ENCODE data around the gene EYS. TPM values are rescaled to one million over a fixed set of nuclear protein-coding genes. Genes with fewer than 3 reads are reported as not detected.

EYS gene
- total RNA-seq, 3 donors from 2014 or later = 0.16 to 0.61 (median 0.60) TPM

DNA sequence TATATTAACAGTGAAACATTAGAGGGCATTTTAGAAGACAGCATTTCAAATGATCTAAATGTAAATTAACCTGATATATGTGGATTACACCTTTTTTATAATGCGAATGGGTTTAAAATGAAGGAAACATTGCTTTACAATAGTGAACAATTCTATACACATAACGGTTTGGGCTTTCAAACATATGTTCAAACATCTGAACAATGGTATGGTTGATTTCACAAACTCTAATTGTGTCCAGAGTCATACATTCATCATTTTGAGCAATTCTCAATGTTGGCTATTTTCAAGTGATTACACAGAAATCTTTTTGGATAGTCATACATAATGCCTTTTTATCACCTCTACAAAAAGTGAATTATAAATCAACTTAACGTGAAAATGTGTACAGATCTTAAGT, 1493.3 kb downstream of the EYS start:
- Histone ChIP-seq H3K4me1 (ENCODE audit: low read depth) (no peaks in the 10 kb centered on the region), H3K4me3 (no peak overlapping the region), H3K9me3 (no peaks in the 10 kb centered on the region), H3K36me3 (ENCODE audit: low read depth) (no peaks in the 10 kb centered on the region)
- TF ChIP-seq, protein P1, sequence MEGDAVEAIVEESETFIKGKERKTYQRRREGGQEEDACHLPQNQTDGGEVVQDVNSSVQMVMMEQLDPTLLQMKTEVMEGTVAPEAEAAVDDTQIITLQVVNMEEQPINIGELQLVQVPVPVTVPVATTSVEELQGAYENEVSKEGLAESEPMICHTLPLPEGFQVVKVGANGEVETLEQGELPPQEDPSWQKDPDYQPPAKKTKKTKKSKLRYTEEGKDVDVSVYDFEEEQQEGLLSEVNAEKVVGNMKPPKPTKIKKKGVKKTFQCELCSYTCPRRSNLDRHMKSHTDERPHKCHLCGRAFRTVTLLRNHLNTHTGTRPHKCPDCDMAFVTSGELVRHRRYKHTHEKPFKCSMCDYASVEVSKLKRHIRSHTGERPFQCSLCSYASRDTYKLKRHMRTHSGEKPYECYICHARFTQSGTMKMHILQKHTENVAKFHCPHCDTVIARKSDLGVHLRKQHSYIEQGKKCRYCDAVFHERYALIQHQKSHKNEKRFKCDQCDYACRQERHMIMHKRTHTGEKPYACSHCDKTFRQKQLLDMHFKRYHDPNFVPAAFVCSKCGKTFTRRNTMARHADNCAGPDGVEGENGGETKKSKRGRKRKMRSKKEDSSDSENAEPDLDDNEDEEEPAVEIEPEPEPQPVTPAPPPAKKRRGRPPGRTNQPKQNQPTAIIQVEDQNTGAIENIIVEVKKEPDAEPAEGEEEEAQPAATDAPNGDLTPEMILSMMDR (IDR thresholded peaks at IDR 0.05) = no peak
- intact Hi-C loops (cut with DNase I, micrococcal nuclease) = no loop called here
- ATAC-seq = no peak
- no peak for DNase-seq

DNA sequence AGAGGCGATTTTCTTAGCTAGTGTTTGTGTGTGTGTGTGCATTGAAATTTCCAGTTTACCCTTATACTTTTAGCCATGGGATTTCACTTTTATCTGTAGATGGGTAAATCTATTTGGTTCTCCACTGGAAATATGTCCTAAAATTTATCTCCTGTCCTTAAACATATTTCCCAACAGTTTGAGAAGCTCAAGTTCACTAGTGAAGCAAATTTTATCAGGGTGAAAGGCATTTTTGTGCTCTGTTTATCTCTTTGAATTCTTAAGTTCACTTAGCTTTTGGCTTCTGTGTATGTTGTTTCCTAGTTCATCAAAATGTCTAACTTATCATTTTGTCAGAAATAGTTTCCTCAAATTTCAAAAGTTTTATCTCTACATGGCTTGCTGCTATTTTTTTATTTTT, 1509.8 kb downstream of the EYS start:
- Histone ChIP-seq H3K4me1 (ENCODE audit: low read depth) (no peaks in the 10 kb centered on the region), H3K9me3 (no peaks in the 10 kb centered on the region), H3K36me3 (ENCODE audit: low read depth) (no peaks in the 10 kb centered on the region), H3K4me3 (no peak overlapping the region)
- DNase-seq (no peak), ATAC-seq (no peak)
- intact Hi-C loops (cut with DNase I, micrococcal nuclease) = no loop called here
- TF ChIP-seq, protein P1 (IDR thresholded peaks at IDR 0.05) = no peak

DNA sequence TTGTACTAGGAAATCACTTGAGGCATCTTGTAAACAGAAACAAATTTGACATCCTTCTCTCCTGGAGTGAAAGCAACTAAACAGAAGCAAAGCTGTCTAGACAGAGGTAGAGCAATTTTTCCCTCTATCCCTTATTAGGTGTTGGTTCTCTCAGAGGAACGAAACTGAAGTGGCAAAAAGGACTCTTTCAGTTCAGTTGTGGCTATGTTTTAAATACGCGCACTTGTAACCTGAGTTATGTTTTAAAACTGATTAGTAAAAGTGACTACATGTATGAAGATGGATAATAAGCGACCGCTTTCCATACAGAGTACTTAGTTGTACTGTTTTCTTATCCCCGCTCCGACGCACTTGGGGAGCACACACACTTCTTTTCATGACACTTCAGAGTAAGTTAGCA, 1520.4 kb downstream of the EYS start:
- H3K9me3 ChIP-seq = no peaks in the 10 kb centered on the region
- no peaks in the 10 kb centered on the region for H3K4me1 ChIP-seq (ENCODE audit: low read depth)
- no peaks in the 10 kb centered on the region for H3K36me3 ChIP-seq (ENCODE audit: low read depth)
- no peak overlapping the region for H3K4me3 ChIP-seq
- intact Hi-C loops (cut with DNase I, micrococcal nuclease) = no loop called here
- TF ChIP-seq, protein P1 (IDR thresholded peaks at IDR 0.05) = no peak
- ATAC-seq = no peak
- DNase-seq = no peak

DNA sequence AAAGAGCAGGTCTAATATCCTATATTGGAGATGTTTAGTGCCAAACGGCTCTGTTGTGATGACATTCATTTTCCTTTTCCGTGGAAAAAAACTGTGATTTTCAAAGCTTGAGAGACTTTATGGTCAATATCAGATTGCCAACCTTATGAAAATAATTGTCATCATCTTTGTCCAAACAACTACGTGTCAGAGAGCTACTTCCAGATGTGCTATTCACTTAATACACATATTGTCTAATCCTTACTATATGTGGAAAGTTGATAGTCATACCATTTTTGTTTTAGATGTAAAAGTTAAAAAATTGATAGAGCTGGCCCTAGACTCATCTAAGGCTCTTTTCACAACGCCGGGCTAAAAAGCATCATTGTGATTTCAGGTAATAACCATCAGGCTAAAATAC, 1521.4 kb downstream of the EYS start:
- Histone ChIP-seq H3K4me3 (no peak overlapping the region), H3K36me3 (ENCODE audit: low read depth) (no peaks in the 10 kb centered on the region), H3K9me3 (no peaks in the 10 kb centered on the region), H3K4me1 (ENCODE audit: low read depth) (no peaks in the 10 kb centered on the region)
- ATAC-seq = no peak
- DNase-seq = no peak
- intact Hi-C loops (cut with DNase I, micrococcal nuclease) = no loop called here
- TF ChIP-seq, protein P1 (IDR thresholded peaks at IDR 0.05) = no peak

DNA sequence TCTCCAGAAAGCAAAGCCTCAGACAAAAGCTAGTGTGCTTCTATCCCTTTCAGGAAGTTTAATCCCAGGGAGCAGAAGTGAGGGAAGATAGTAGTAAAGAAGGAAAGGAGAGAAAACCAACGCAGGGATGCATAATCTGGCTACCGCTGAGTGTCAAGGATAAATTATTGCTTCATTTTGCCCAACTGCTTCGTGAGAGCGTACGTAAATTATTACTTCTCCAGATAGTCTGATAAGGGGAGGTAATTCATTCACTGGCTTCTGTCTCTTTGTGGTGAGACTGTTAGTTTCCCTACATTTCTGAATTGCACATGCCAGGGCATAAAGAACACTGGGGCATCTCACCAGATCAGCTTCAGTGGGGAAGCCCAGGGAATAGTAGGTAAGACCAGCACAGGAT, 1531.7 kb downstream of the EYS start:
- Histone ChIP-seq H3K9me3 (no peaks in the 10 kb centered on the region), H3K4me1 (ENCODE audit: low read depth) (no peaks in the 10 kb centered on the region), H3K4me3 (no peak overlapping the region), H3K36me3 (ENCODE audit: low read depth) (no peaks in the 10 kb centered on the region)
- intact Hi-C loops (cut with DNase I, micrococcal nuclease) = no loop called here
- DNase-seq (no peak), ATAC-seq (no peak)
- TF ChIP-seq, protein P1 (IDR thresholded peaks at IDR 0.05) = no peak

DNA sequence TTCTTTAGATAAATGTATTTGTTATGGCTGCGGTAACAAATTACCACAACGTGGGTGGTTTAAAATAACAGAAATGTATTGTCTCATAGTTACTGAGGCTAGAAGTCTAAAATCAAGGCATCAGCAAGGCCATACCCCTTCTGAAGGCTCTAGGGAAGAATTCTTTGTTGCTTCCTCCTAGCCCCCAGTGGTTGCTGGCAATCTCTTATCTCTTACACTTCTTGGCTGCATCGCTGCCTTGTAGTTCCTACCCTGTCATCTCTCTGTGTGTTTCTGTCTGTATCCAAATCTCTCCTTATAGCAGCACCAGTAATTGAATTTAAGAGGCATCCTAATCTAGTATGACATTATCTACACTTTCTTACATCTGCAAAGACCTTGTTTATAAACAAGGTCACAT, 1536.7 kb downstream of the EYS start:
- intact Hi-C loops (cut with DNase I, micrococcal nuclease) = no loop called here
- Histone ChIP-seq H3K9me3 (no peaks in the 10 kb centered on the region), H3K4me3 (no peak overlapping the region), H3K4me1 (ENCODE audit: low read depth) (no peaks in the 10 kb centered on the region), H3K36me3 (ENCODE audit: low read depth) (no peaks in the 10 kb centered on the region)
- TF ChIP-seq, protein P1 (IDR thresholded peaks at IDR 0.05) = no peak
- ATAC-seq = no peak
- no peak for DNase-seq

All from mucosa of descending colon (tissue), 3 donors.